Uterus (tissue), 2 donors: ENCODE measurements around the gene XIRP2.

Experiments
- POLR2A ChIP-seq, 2 donors: fragments of 450-650 bp; IDR thresholded peaks; one replicate each; pipeline ENCODE4 v1.6.1; 2016; ENCODE audit warnings: antibody characterized with exemption in 2 of 2, mild to moderate bottlenecking in 1 of 2, moderate library complexity in 1 of 2
- TF ChIP-seq, protein P1 (sequence below), 4 experiments: fragments of 200-600 bp in 2 of 4; fragments of 450-650 bp in 2 of 4; sonication (generic) in 2 of 4; IDR thresholded peaks; one replicate each; pipeline ENCODE4 v1.5.1; 2016 to 2019; ENCODE audit warnings: antibody characterized with exemption in 4 of 4, mild to moderate bottlenecking in 2 of 4, moderate library complexity in 1 of 4

DNA sequence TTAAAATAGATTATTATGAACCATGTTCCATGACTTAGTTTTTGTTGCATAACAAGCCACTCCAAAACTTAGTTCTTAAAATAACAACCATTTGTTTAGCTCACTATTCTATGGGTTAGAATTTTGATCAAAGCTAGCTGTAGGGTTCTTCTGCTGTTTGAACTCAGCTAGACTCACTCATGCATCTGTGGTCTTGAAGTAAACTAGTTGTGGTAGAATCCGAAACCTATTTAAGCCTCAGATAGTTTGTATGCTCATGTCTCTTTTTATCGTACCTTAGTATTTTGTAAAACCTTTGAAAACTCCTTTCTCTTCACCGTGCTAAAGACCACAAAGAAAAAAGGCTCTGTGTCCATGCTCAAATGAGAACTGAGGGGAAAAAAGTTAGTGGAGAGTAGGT, 166.6 kb downstream of the XIRP2 start:
- TF ChIP-seq, protein P1, sequence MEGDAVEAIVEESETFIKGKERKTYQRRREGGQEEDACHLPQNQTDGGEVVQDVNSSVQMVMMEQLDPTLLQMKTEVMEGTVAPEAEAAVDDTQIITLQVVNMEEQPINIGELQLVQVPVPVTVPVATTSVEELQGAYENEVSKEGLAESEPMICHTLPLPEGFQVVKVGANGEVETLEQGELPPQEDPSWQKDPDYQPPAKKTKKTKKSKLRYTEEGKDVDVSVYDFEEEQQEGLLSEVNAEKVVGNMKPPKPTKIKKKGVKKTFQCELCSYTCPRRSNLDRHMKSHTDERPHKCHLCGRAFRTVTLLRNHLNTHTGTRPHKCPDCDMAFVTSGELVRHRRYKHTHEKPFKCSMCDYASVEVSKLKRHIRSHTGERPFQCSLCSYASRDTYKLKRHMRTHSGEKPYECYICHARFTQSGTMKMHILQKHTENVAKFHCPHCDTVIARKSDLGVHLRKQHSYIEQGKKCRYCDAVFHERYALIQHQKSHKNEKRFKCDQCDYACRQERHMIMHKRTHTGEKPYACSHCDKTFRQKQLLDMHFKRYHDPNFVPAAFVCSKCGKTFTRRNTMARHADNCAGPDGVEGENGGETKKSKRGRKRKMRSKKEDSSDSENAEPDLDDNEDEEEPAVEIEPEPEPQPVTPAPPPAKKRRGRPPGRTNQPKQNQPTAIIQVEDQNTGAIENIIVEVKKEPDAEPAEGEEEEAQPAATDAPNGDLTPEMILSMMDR (IDR thresholded peaks at IDR 0.05), result no peak
- no peak for TF ChIP-seq POLR2A (IDR thresholded peaks at IDR 0.05)
